ENCODE measurements around the gene TMEM14B.

Gene TMEM14B

DNA sequence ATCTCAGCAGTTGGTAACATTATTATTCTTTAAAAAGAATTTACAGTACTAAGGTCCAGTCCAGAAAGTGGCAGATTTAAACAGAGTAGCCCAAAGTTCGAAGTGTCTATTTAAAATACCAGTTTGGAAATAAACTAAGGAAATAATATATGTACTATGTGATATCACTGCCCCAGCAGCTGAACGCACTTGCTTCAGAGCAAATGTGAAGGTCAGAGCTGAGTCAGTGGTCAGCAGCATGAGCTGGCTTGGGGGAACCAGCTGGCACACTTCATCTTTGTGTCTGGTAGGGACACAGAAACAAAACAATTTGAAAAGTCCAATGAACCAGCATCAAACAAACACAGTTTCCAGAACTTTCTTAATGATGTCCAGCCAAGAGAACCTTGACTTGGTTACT, 15.4 kb downstream of the TMEM14B start:
- TF ChIP-seq POLR2A (IDR thresholded peaks at IDR 0.05; ENCODE audit: low read length) (no peak), GATA1 (IDR thresholded peaks at IDR 0.05; ENCODE audit: low read depth, low read length) (no peak)
- no peak for DNase-seq

DNA sequence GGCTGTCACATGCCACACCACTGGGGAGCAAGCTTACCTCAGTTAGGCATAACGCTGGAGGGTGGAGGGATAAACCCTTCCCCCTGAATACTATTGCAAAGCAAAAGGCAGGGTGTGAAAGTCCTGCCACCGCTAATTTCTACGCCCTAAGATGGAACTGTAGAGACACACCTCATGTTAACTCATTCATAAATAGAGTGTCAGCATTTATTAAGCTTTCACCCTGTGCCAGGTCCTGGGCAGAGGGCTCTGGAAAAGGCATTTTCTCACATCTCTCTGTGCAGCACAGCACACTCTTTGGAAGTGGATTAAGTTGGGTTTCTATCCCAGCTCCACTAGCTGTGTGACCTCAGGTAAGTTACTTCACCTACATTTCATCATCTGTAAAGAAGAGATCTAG, 21.8 kb downstream of the TMEM14B start:
- TF ChIP-seq GATA1 (IDR thresholded peaks at IDR 0.05; ENCODE audit: low read depth, low read length) (no peak), POLR2A (IDR thresholded peaks at IDR 0.05; ENCODE audit: low read length) (no peak)
- DNase-seq = no peak

DNA sequence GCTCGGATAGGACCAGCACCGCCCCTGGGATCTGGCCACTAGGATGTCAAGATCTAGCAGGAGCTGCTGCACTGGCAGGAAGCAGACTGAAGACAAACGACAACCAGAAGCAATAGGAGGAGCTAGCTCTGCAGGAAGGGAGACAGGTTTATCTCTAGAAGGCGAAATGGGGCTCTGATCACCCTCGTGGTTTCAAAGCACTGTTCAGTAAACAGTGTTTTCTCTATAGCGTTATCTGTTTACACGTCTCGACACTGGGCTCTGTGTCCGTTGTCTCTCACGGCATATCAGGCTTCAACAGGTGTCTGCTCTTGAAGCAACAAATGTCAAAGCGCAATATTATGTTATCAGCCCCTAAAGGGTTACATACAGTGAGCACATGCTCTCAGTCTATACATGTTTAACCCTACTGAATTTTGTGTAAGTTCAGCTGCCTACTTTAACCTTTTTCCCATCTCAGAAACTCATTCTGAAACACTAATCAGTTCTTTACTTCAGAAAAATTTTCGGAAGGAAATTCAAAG, 23.8 kb downstream of the TMEM14B start:
- peak; percentile 76 to 95 for DNase-seq
- TF ChIP-seq POLR2A (IDR thresholded peaks at IDR 0.05; ENCODE audit: low read length) (no peak), GATA1 (IDR thresholded peaks at IDR 0.05; ENCODE audit: low read depth, low read length) (no peak)

DNA sequence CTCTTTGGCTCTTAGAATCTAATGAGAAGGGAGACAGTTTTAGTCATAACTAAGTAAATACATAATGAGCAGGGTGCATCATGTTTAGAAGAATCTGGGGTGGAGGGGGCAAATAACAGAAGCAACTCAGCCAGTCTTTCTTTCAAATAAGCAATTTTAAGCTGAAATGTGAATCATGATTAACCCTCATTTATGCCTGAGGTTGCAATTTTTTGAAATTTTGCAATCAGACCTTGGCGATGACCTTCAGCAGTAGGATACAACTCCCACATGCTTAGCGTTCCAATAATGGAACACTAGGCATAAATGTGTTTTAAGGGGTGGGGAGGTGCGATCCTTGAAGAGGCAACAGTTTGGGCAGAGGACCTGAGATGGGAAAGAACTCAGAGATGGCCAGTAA, 30.6 kb downstream of the TMEM14B start:
- TF ChIP-seq POLR2A (IDR thresholded peaks at IDR 0.05; ENCODE audit: low read length) = no peak
- no peak for TF ChIP-seq GATA1 (IDR thresholded peaks at IDR 0.05; ENCODE audit: low read depth, low read length)
- DNase-seq = no peak

DNA sequence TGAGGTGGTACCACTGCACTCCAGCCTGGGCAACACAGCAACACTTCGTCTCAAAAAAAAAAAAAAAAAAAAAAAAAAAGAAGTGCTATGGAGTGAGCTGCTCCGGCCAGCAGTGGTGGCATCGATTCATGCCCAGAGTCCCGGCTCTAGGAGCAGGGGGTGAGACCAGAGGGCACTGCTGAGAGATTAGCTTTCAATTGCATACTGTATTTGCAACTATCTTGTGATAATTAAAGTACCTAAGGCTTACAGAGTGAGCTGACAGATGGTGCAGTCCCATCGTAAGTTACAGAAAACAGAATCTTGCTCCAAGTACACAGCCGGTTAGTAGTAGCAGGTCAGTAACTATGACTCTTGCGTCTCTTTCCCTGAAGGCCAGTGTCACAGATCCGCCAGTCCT, 31.5 kb downstream of the TMEM14B start:
- no peak for DNase-seq
- TF ChIP-seq GATA1 (IDR thresholded peaks at IDR 0.05; ENCODE audit: low read depth, low read length) (no peak), POLR2A (IDR thresholded peaks at IDR 0.05; ENCODE audit: low read length) (no peak)

DNA sequence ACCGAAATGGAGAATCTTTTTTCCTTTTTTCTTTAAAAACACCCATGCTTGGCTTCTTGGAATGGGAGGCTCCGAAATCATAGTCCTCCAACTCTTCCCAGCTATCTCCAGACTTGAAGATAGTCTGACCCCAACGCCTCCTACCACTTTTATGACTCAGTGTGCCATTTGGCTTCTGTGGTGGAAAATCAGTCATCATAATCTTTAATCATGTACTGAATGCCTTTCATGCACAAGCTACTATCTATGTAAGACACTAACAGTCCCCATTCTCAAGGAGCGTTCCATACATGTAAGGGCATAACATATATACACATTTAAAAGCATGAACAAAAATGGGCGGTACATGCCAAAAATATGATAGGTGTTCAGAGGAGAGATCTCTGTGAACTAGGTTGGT, 44.1 kb downstream of the TMEM14B start:
- DNase-seq = peak in 1 of 2 experiments; percentile 39
- TF ChIP-seq GATA1 (IDR thresholded peaks at IDR 0.05; ENCODE audit: low read depth, low read length) (no peak), POLR2A (IDR thresholded peaks at IDR 0.05; ENCODE audit: low read length) (no peak)

DNA sequence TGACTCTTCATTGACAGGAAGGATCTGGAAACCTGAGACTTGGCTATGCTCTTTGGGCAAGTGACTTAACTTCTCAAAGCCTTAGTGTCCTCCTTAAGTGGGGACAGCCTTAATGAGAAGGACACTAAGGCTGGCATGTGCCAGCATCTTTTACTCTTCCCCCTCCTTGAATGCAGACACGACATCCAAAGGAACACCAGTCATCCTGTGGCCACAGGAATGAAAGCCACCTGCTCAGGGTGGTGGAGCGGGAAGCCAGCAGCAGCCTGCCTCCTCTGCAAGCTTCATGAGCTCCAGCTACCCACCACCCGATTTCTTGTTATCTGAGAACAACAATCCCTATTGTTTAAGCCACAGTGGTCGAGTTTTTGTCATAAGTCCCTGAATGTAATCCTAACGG, 44.5 kb downstream of the TMEM14B start:
- DNase-seq = no peak
- no peak for TF ChIP-seq GATA1 (IDR thresholded peaks at IDR 0.05; ENCODE audit: low read depth, low read length)
- TF ChIP-seq POLR2A (IDR thresholded peaks at IDR 0.05; ENCODE audit: low read length) = no peak

DNA sequence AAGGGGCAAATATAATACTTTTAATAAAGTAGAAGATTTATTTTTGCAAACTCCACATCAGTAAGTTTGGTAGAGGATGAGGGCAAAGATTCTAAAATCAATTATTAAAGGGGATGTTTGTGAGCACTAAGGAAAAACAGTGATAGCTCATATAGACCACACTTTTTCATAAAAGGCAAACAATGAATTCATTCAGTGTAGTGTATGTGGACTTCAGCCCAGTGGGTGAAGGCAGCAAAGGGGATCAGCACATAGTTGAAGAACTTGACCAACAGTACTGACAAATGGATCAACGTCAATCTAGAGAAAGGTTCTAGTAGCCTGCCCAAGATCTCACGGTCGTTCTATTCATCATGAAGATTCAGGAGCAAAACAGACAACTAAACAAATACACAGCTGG, 45.4 kb downstream of the TMEM14B start:
- TF ChIP-seq GATA1 (IDR thresholded peaks at IDR 0.05; ENCODE audit: low read depth, low read length) (no peak), POLR2A (IDR thresholded peaks at IDR 0.05; ENCODE audit: low read length) (no peak)

DNA sequence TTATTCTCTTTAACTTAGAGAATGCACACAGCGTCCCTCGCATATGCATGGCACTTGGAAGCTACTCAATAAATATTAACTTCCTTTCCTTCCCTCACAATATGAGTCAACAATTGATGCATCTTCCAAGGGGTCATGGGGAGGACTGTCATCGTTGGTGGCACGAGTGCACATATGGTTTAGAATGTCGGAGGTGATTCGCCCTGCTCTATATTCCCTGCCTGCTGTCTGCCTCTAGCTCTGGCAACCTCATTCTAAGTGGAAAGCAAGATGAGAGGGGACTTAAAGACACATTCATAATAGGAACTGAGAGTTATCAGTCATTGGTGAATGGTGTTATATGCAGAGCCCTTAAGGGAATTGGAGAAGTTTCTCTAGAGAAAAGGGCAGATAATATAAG, 46.1 kb downstream of the TMEM14B start:
- no peak for TF ChIP-seq GATA1 (IDR thresholded peaks at IDR 0.05; ENCODE audit: low read depth, low read length)
- TF ChIP-seq POLR2A (IDR thresholded peaks at IDR 0.05; ENCODE audit: low read length) = no peak
- peak; percentile 32 to 36 for DNase-seq

More for the DNA sequence above, 45.4 kb downstream of the TMEM14B start:
- no peak for DNase-seq

DNA sequence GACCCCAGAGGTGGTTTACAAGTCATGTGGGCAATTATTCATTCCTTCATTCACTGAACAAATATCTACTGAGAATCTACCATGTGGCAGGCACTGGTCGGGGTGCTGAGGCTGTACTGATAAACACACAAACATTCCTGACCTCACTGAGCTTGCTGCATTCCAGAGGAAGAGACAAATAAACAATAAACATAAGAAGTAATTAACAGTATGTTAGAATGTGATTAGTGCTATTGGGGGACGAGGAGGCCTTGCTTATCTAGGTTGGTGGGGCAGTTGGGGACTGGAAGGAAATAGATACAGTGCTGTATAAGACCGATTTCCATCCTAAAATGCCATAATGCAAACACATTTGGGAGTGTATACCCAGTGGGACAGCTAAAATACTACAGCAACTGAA, 46.6 kb downstream of the TMEM14B start:
- peak; percentile 67 to 92 for DNase-seq
- no peak for TF ChIP-seq POLR2A (IDR thresholded peaks at IDR 0.05; ENCODE audit: low read length)
- TF ChIP-seq GATA1 (IDR thresholded peaks at IDR 0.05; ENCODE audit: low read depth, low read length) = no peak

DNA sequence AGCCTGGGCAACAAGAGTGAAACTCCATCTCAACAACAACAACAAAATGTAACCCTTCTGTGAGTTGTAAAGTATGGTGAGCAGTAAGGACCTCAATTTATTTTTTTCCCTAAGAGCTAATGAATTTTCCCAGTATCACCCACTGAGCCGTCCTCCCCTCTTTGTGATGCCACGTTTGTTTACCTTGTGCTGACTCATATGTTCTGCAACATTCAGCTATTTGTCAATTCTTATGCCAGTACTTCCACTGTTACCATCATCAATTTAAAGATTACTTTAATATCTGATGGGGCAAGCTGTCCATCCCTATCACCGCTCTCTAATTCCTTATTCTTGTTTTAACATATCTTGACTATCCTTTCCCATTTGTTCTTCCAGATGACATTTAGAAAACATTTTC, 53.2 kb downstream of the TMEM14B start:
- DNase-seq = peak; percentile 12 to 40
- no peak for TF ChIP-seq POLR2A (IDR thresholded peaks at IDR 0.05; ENCODE audit: low read length)

DNA sequence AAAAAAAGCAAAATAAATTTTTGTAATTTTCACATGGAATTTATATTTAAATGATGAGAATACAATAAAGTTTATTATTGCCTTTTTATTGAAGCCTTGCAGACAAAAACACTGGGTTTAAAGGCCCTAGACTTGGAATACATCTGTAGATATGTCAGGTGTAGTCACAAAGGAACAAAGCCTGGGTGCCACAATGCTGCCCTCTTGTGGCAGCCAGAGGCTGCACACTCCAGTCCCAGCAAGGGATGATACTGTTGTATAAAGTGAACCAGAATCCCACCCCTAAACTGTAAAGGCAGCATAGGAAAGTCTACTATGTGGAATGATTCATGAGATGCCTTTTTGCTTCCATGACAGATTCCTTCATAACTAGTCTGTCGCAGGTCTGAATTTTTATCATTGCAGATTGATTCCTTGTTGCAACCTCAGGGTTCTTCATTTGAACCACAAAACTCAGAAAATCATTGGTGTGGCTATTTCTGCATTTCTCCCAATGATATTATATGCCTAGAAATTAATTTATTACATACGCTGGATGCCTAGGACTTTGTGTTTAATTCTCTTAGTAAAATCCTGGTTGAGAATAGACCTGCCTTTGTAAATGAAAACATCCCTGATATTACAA, 53.7 kb downstream of the TMEM14B start:
- no peak for TF ChIP-seq POLR2A (IDR thresholded peaks at IDR 0.05; ENCODE audit: low read length)
- no peak for TF ChIP-seq GATA1 (IDR thresholded peaks at IDR 0.05; ENCODE audit: low read depth, low read length)
- peak; percentile 72 to 79 for DNase-seq
